Activated naive CD4-positive, alpha-beta T cell treated with anti-CD3 and anti-CD28 coated beads, Interleukin-2, amount 50 U/mL, for 24 hours (primary cell): Measurements from ENCODE around the gene SEMA3D.

Source experiments
- H3K27ac Mint-ChIP-seq: one replicate; pipeline ENCODE4 v1.8.0; 2021; ENCODE audit warnings: mild to moderate bottlenecking, mixed read lengths
- H3K27me3 Mint-ChIP-seq: one replicate; pipeline ENCODE4 v1.8.0; 2021; ENCODE audit warnings: mixed read lengths
- H3K36me3 Mint-ChIP-seq: one replicate; pipeline ENCODE4 v1.8.0; 2021; ENCODE audit warnings: mixed read lengths
- H3K4me1 Mint-ChIP-seq: one replicate; pipeline ENCODE4 v1.8.0; 2021; ENCODE audit warnings: mixed read lengths
- H3K4me3 Mint-ChIP-seq: one replicate; pipeline ENCODE4 v1.8.0; 2021; ENCODE audit warnings: mild to moderate bottlenecking, mixed read lengths
- H3K9me3 Mint-ChIP-seq: one replicate; pipeline ENCODE4 v1.8.0; 2021; ENCODE audit warnings: mixed read lengths

SEMA3D gene

DNA sequence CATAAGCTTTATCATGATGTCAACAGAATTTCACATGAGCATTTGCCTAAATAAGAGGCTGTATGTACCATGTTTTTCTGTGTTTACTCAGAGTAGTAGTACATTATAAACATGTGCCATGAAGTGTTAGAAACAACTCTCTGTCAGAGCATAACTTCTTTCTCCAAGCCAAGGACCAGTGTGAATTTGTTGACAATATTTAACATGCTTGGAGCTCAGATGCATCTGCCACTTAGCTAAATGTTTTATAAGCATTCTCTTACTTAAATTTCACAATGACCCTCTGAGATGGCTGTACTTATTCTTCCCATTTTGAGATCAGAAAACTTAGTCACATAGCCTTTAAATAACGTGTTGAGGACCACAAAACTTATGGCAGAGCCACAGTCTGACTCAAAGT is 105.0 kb downstream of the SEMA3D start:
- H3K36me3 Mint-ChIP-seq = no peaks in the 10 kb centered on the region
- no peaks in the 10 kb centered on the region for H3K9me3 Mint-ChIP-seq
- H3K4me3 Mint-ChIP-seq = no peak overlapping the region
- no peaks in the 10 kb centered on the region for H3K27me3 Mint-ChIP-seq
- H3K27ac Mint-ChIP-seq = no peak overlapping the region
- no peaks in the 10 kb centered on the region for H3K4me1 Mint-ChIP-seq

DNA sequence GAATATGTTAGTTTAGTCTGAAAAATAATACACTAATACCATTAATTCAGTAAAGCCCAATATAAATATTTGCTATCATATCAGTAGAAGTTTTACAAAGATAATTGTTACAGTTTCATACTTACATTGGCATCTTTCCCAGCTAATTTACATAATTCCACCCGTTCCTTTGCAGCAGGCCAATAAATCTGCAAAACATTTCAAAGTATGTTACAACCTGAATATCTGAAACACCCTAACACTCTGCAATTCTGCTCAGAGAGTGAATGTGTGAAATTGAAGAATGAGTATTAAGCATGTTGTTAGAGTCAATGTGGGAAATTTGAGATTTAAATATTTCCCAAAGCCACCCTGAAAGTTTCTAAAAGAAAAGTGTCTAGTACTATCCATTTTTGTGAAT is 105.5 kb downstream of the SEMA3D start:
- H3K4me3 Mint-ChIP-seq = no peak overlapping the region
- no peaks in the 10 kb centered on the region for H3K36me3 Mint-ChIP-seq
- no peaks in the 10 kb centered on the region for H3K4me1 Mint-ChIP-seq
- no peaks in the 10 kb centered on the region for H3K27me3 Mint-ChIP-seq
- H3K27ac Mint-ChIP-seq = no peak overlapping the region
- H3K9me3 Mint-ChIP-seq = no peaks in the 10 kb centered on the region

DNA sequence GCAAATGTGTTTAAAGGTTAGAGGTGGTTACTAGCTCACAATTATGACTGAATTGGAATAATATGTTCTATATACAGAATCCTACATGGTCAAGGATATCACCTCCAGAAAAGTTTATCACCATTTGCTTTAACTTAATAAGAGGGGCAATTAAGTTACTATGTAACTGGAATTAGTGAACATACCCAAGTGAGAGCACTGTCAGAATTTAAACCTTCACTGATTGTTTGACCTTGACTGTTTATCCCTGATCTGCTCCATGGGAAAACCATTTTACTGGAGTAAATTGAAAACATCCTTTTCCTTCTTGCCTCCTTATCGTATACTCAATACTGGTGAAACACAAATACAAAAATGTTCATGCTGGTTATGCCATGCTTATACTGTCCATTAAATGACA is 107.4 kb downstream of the SEMA3D start:
- Mint-ChIP-seq H3K4me3 (no peak overlapping the region), H3K9me3 (no peaks in the 10 kb centered on the region), H3K4me1 (no peaks in the 10 kb centered on the region), H3K27me3 (no peaks in the 10 kb centered on the region), H3K27ac (no peak overlapping the region), H3K36me3 (no peaks in the 10 kb centered on the region)

DNA sequence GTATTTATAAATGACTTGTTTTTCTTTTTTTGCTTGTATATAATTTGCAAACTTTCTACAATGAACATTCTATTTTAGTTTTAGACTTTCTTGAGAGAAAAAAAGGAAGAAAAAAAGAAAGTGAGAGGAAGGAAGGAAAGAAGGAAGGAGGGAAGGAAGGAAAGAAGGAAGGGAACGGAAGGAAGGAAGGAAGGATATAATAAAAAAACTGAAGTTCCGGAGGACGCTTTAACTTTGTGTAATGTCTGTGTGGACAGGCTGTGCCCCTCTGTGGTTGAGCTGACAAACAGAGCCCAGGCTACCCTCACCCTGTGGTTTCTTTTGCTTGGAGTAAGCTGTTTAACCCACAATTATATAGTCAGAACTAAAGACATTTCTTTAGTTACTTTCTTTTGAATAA is 108.7 kb downstream of the SEMA3D start:
- Mint-ChIP-seq H3K9me3 (no peaks in the 10 kb centered on the region), H3K4me1 (no peaks in the 10 kb centered on the region), H3K27me3 (no peaks in the 10 kb centered on the region), H3K4me3 (no peak overlapping the region), H3K36me3 (no peaks in the 10 kb centered on the region), H3K27ac (no peak overlapping the region)

DNA sequence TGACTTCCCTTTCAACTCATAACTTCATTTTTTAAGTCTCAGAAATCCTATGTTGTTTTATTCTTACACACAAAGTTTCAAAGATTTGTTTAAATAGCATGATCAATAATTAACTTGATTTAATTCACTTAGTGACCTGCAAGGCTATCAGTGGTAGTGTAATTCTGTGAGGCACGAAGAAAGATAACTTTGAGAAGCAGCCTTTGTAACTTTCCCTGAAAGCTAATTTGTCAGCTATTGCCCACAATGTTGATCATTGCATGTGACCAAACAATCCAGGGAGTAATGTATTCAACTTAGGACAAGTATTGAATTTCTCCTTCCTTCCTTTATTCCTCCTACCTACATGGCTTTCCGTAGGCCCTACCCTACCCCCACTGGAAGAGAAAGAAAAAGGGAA is 111.0 kb downstream of the SEMA3D start:
- no peaks in the 10 kb centered on the region for H3K27me3 Mint-ChIP-seq
- H3K4me1 Mint-ChIP-seq = no peaks in the 10 kb centered on the region
- H3K27ac Mint-ChIP-seq = no peak overlapping the region
- no peak overlapping the region for H3K4me3 Mint-ChIP-seq
- no peaks in the 10 kb centered on the region for H3K36me3 Mint-ChIP-seq
- no peaks in the 10 kb centered on the region for H3K9me3 Mint-ChIP-seq

DNA sequence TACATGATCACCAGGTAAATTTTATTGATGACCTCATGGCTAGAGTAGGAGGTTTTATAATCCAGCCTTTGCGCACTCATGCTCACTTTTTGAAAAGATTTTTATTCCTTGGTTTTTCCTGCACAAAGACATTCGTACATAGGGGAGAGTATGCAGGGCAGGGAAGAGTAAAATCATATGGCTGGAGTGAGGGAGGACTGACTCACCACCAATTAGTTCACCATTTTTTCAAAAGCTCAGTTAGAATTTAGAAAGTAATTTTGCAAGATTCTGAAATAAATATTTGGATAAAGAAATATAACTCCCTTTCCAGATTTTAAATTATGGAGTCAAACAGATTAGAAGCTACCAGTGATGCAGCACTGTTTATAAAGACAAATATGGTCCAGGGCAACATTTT is 111.9 kb downstream of the SEMA3D start:
- no peaks in the 10 kb centered on the region for H3K27me3 Mint-ChIP-seq
- H3K36me3 Mint-ChIP-seq = no peaks in the 10 kb centered on the region
- no peaks in the 10 kb centered on the region for H3K9me3 Mint-ChIP-seq
- no peak overlapping the region for H3K4me3 Mint-ChIP-seq
- H3K4me1 Mint-ChIP-seq = no peaks in the 10 kb centered on the region
- H3K27ac Mint-ChIP-seq = no peak overlapping the region

DNA sequence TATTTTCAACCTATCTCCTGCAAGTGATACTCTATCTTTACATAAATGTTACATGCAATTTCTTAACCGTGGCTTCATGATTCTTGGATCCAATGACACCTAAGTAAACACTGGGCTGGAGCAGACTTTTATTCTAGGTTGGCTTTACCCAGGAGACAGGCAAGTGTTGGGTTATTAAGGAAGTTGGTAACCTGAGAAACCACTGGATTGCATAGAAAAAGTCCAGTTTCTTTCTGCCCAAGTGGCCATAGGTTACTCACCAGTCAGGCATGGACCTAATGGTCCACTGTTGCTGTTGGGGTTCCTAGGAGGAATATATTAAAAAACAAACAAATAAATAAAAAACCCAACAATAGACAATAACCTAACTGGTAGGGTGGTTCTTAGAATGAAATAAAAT is 112.8 kb downstream of the SEMA3D start:
- Mint-ChIP-seq H3K36me3 (no peaks in the 10 kb centered on the region), H3K9me3 (no peaks in the 10 kb centered on the region), H3K4me1 (no peaks in the 10 kb centered on the region)

DNA sequence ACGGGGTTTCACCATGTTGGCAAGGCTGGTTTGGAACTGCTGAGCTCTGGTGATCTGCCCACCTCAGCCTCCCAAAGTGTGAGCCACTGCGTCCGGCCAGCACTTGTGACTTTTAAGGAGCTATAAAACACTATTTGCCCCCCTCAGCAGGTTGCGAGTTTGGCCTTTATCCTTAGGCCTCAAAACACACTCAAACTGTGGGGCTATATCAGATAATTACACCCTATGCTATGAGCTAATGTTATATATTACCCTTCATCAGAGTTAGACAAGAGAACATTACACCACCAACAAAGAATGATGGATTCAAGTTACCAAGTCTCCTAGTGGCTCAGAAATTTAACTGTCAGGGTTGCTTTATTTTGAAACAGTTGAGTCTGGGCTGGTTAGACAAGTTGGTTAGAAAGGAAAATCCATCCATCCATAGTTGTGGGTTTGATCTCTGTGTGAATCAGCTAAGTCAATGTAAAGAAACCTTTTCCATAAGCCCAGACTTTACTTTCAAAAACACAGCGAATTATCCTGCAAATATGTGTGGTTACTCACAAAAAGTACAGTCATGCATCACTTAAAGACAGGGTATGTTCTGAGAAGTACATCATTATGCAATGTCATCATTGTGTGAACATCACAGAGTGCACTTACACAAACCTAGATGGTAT is 115.8 kb downstream of the SEMA3D start:
- Mint-ChIP-seq H3K36me3 (no peaks in the 10 kb centered on the region), H3K27ac (no peak overlapping the region), H3K9me3 (no peaks in the 10 kb centered on the region), H3K27me3 (no peaks in the 10 kb centered on the region), H3K4me3 (no peak overlapping the region), H3K4me1 (no peaks in the 10 kb centered on the region)

More for the DNA sequence above, 112.8 kb downstream of the SEMA3D start:
- Mint-ChIP-seq H3K27me3 (no peaks in the 10 kb centered on the region), H3K27ac (no peak overlapping the region), H3K4me3 (no peak overlapping the region)

DNA sequence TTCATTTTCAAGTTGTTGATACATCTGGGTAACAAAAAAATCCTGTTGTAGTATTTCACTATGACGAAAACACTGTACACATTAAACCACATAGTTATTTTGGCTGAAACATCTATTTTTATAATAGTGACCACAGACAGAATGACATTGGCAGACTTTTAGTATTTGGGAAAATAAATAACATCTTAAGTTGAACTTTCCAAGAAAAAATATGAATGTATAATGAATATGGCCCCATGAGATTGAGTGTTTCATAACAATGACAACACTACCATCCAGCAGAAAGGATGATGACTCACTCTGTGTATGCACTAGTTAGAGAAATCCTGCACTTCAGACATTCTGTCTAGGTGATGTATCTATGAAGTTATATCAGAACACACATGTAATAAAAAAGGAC is 118.1 kb downstream of the SEMA3D start:
- Mint-ChIP-seq H3K4me3 (no peak overlapping the region), H3K27ac (no peak overlapping the region), H3K27me3 (no peaks in the 10 kb centered on the region), H3K36me3 (no peaks in the 10 kb centered on the region), H3K9me3 (no peaks in the 10 kb centered on the region), H3K4me1 (no peaks in the 10 kb centered on the region)

DNA sequence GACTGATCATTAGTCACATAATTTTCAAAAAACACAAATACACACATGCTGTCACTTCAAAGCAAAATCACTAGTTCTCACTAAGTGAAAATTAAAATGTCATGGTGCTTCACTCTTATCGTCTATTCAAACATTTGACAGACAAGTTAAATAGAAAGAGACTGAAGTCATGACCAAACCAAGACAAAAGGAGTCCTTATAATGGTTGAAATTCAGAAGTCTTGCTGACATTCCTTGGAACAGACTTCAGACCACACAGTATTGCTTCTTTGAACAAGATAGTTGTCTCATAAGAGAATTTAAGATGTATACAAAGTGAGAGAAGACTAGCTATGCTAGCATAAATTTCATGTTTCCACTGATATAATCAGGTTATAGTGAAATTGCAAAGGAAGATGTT is 119.5 kb downstream of the SEMA3D start:
- Mint-ChIP-seq H3K4me1 (no peaks in the 10 kb centered on the region), H3K4me3 (no peak overlapping the region), H3K27ac (no peak overlapping the region), H3K9me3 (no peaks in the 10 kb centered on the region), H3K36me3 (no peaks in the 10 kb centered on the region), H3K27me3 (no peaks in the 10 kb centered on the region)

DNA sequence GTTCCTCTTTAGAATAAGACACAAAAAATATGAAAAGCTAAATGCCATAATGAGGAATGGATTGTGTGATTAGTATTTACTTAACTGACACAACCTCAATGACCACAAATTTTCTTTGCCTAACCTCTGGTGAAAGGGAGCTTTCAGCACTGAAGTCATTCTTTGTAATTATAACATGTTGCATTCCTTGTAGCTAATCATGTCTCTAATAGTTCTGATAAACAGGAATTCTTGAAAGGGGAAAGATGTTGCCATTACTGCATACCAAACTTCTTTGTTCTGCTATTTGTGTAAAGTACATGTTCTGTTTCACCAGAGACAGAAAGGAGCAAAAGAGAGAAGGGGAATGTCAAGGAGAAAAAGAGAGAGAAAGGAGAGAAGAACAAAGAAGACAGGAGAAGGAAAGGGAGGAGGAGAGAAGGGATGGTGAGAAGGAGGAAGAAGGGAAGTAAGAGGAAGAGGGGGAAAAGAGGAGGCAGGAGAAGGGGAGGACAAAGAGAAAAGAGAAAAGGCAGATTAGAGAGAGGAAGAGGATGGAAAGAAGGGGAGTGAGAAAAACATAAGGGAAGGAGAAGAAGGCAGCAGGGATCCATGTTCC is 120.9 kb downstream of the SEMA3D start:
- Mint-ChIP-seq H3K4me3 (no peak overlapping the region), H3K4me1 (no peaks in the 10 kb centered on the region), H3K36me3 (no peaks in the 10 kb centered on the region), H3K27me3 (no peaks in the 10 kb centered on the region), H3K27ac (no peak overlapping the region), H3K9me3 (no peaks in the 10 kb centered on the region)

DNA sequence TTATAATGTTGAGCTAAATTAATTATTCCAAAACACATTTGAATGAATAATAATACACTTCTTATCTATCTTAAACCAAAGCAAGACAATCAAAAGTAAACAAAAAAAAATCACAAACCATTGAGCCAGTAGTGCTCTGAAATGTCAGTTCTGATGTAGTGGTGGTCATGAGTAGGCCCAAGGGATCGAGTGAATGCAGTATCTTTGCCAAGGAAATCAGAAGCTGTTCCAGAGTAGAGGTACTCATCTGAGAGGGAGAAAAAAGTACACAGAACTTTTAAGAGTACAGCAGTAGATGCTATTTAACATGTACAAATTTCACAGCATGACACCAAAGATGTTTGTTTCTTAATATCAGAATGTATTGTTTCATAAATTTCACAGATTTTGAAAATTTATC is 121.5 kb downstream of the SEMA3D start:
- Mint-ChIP-seq H3K9me3 (no peaks in the 10 kb centered on the region), H3K36me3 (no peaks in the 10 kb centered on the region), H3K27ac (no peak overlapping the region), H3K4me3 (no peak overlapping the region), H3K4me1 (no peaks in the 10 kb centered on the region), H3K27me3 (no peaks in the 10 kb centered on the region)

DNA sequence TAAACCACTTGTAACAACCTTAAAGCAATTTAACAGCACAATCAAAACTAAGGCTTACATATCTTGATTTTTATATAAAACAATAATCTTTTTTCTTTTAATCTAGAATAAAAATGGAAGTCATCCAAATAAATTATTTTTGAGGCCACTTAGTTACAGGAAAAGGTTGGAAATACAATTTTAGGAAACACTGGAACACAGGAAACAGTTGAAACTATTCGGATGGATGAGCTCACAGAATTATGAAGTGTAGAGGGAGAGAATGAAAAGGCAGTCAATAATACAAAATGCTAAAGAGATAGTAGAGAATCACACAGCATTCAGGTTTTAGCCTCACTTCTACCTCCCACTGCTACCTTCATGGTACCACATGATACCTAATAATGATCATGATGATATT is 124.2 kb downstream of the SEMA3D start:
- H3K27me3 Mint-ChIP-seq = no peaks in the 10 kb centered on the region
- H3K4me1 Mint-ChIP-seq = no peaks in the 10 kb centered on the region
- H3K27ac Mint-ChIP-seq = no peak overlapping the region
- no peaks in the 10 kb centered on the region for H3K36me3 Mint-ChIP-seq
- H3K9me3 Mint-ChIP-seq = no peaks in the 10 kb centered on the region
- no peak overlapping the region for H3K4me3 Mint-ChIP-seq

DNA sequence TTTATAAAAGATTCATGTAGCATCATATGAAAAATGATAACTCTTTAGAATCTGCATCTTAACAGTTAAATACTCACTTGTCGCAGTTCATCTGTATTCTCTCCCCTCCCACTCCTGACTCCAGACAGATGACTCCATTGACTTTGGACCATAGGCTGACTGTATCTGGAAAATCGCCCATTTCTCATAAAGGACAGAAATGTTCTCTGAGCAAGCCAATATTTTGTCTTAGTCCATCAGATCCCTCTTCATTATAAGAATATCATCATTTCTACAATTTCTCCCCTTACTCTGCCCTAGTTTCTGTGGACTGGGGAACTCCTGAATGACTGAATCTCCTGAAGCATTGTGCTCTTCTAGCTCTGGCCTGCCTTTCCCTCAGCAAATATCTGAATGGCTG is 125.4 kb downstream of the SEMA3D start:
- H3K36me3 Mint-ChIP-seq = no peaks in the 10 kb centered on the region
- no peaks in the 10 kb centered on the region for H3K4me1 Mint-ChIP-seq
- no peaks in the 10 kb centered on the region for H3K27me3 Mint-ChIP-seq
- no peaks in the 10 kb centered on the region for H3K9me3 Mint-ChIP-seq
- H3K4me3 Mint-ChIP-seq = no peak overlapping the region
- no peak overlapping the region for H3K27ac Mint-ChIP-seq

DNA sequence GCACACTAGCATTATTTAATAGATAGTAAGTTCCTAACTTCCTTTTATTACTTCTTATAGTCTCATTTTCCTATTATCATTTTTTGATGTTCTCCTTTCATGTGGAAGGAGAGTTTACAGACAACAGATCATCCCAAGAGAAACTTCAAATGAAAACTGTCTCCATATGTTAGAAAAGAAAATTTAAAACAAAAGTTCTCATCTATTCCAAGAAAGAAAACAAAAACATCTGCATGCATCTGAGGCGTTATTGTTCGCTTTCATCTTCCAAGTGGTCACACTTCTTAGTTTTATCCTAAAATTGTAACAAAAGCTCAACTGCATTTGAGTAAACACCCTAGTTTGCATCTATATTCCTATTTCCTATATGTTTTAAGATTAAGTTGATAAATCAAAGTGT is 126.2 kb downstream of the SEMA3D start:
- no peak overlapping the region for H3K4me3 Mint-ChIP-seq
- no peak overlapping the region for H3K27ac Mint-ChIP-seq
- no peaks in the 10 kb centered on the region for H3K9me3 Mint-ChIP-seq
- H3K4me1 Mint-ChIP-seq = no peaks in the 10 kb centered on the region
- H3K36me3 Mint-ChIP-seq = no peaks in the 10 kb centered on the region
- no peaks in the 10 kb centered on the region for H3K27me3 Mint-ChIP-seq

DNA sequence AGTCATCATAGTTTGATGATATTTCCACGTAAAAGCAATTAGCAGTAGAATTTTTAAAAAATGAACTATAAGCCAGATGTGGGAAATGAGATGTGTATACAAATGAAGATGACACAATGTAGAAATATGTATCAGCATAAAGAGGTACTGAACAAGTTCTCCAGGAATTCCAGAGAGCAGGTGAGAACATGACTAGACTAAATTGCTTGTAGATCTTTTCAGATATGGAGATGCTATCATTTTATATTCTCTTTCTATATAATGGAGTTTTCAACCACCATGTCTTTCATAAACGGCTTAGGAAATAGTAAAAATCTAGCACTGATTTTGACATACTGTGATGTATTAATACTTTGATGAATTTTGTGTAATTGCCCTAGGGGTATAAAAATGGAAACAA is 130.9 kb downstream of the SEMA3D start:
- Mint-ChIP-seq H3K9me3 (no peaks in the 10 kb centered on the region), H3K36me3 (no peaks in the 10 kb centered on the region), H3K4me1 (no peaks in the 10 kb centered on the region), H3K27me3 (peaks cover 1% of the 10 kb centered on the region), H3K4me3 (no peak overlapping the region), H3K27ac (no peak overlapping the region)

DNA sequence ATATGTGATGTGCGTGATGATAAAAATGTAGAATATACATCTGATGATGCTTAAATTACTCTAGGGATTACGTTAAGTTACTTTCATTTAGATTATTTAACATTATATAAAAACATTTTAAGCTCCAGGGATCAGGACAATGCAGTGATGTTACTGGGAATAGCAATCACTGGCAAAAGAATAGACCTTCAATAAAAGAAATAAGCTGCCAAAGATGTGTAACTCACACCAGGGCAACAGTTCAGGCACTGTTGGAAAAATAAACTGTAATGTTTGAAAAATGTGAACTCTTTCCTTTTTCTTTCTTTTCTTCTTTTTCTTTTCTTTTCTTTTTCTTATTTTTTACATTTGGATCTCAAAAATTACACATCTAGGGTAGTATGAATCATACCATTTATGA is 131.7 kb downstream of the SEMA3D start:
- Mint-ChIP-seq H3K4me3 (no peak overlapping the region), H3K4me1 (no peaks in the 10 kb centered on the region), H3K27me3 (peaks cover 1% of the 10 kb centered on the region), H3K36me3 (no peaks in the 10 kb centered on the region), H3K27ac (no peak overlapping the region), H3K9me3 (no peaks in the 10 kb centered on the region)
